HG03025 (cell line): ENCODE measurements around the gene SHD.
A peak's percentile ranks its signal among the peaks of the same experiment; 100 is the strongest.
"Not testable (repeated sequence)": the region's sequence is repeated elsewhere in the genome, so short reads cannot be mapped to it uniquely, and the experiment has no call there.

Source experiments
- ATAC-seq: cut with Tn5 transposase; IDR thresholded peaks from one replicate; pipeline ENCODE4 v1.9.1; 2021; ENCODE audit warnings: mild to moderate bottlenecking, moderate library complexity; ENCODE audit not compliant: unreplicated experiment, low FRiP score

SHD gene

GRCh38 chr19:4278419-4279266 lies at the start of gene SHD:
Gene SHD, plus strand, starts transcription at chr19:4279266. Its CDS starts 798 bp downstream, at chr19:4280064.
- no peak for ATAC-seq

GRCh38 chr19:4230237-4230636 lies 48.8 kb upstream of the SHD start:
- not testable (repeated sequence) for ATAC-seq

DNA sequence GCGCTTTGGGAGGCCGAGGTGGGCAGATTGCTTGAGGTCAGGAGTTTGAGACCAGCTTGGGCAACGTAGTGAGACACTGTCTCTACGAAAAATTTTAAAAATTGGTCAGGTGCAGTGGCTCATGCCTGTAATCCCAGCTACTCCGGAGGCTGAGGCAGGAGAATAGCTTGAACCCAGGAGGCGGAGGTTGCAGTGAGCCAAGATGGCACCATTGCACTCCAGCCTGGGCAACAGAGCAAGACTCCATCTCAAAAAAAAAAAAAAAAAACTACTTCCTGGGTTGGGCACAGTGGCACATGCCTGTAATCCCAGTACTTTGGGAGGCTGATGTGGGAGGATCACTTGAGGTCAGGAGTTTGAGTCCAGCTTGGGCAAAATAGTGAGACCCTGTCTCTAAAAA lies 47.5 kb upstream of the SHD start:
- ATAC-seq = not testable (repeated sequence)

DNA sequence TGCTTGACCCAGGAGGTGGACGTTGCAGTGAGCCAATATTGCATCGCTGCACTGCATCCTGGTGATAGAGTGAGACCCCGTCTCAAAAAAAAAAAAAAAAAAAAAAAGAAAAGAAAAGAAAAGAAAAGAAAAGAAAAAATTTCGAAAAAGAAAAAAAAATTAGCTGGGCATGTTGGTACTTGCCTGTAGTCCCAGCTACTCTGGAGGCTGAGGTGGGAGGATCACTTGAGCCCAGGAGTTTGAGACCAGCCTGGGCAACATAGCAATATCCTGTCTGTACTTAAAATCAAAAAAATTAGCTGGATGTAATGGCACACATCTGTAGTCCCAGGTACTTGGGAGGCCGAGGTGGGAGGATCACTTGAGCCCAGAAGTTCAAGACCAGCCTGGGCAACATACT lies 46.9 kb upstream of the SHD start:
- not testable (repeated sequence) for ATAC-seq

DNA sequence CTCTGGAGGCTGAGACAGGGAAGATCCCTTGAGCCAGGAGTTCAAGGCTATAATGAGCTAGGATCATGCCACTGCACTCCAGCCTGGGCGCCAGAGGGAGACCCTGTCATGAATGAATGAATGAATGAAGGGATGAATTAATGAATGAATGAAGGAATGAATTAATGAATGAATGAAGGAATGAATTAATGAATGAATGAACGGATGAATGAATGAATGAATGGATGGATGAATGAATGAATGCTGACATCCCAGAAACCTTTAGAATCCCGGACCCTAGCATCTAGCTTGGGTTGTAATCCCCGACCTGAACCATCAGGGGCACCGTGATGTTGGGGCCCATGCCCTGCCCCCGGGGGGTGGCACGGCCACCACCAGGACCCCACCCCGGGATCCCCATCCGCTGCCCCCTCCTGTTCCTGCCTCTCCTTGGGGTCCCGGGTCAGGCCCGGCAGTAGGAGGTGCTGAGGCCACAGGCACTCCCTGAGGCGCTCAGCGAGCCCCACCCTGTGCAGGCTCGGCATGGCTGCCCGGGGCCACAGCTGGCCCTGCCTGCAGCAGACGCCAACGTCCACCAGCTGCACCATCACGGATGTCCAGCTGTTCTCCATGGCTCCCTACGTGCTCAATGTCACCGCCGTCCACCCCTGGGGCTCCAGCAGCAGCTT lies 46.3 kb upstream of the SHD start:
- no peak for ATAC-seq

- no peak for ATAC-seq
Measured at GRCh38 chr19:4233282-4233853, 45.7 kb upstream of the SHD start.

GRCh38 chr19:4234142-4234861 lies 44.8 kb upstream of the SHD start:
- ATAC-seq = no peak

DNA sequence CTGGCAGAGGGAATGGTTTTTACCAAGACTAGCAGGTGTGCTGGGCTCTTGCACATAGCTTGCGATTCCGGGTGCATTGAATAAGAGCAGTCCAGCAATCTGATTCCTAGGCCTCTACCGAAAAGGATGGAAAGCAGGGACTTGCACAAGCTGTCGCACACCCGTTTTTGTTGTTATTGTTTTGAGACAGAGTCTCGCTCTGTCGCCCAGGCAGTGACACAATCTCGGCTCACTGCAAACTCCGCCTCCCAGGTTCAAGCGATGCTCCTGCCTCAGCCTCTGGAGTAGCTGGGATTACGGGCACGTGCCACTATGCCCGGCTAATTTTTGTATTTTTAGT lies 44.2 kb upstream of the SHD start:
- ATAC-seq = no peak

- not testable (repeated sequence) for ATAC-seq
Measured at GRCh38 chr19:4237510-4237909, 41.6 kb upstream of the SHD start.

- no peak for ATAC-seq
Measured at GRCh38 chr19:4238831-4239230, 40.2 kb upstream of the SHD start.

- no peak for ATAC-seq
Measured at GRCh38 chr19:4241824-4242430, 37.1 kb upstream of the SHD start.

DNA sequence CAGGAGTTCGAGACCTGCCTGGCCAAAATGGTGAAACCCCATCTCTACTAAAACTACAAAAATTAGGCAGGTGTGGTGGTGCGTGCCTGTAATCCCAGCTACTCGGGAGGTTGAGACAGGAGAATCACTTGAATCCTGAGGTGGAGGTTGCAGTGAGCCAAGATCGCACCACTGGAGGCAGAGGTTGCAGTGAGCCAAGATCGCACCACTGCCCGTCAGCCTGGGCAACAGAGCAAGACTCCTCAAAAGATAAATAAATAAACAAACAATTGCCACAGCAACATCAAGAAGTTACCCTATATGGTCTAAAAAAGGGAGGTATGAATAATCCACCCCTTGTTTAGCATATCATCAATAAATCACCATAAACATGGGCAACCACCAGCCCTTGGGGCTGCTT lies 33.1 kb upstream of the SHD start:
- not testable (repeated sequence) for ATAC-seq

DNA sequence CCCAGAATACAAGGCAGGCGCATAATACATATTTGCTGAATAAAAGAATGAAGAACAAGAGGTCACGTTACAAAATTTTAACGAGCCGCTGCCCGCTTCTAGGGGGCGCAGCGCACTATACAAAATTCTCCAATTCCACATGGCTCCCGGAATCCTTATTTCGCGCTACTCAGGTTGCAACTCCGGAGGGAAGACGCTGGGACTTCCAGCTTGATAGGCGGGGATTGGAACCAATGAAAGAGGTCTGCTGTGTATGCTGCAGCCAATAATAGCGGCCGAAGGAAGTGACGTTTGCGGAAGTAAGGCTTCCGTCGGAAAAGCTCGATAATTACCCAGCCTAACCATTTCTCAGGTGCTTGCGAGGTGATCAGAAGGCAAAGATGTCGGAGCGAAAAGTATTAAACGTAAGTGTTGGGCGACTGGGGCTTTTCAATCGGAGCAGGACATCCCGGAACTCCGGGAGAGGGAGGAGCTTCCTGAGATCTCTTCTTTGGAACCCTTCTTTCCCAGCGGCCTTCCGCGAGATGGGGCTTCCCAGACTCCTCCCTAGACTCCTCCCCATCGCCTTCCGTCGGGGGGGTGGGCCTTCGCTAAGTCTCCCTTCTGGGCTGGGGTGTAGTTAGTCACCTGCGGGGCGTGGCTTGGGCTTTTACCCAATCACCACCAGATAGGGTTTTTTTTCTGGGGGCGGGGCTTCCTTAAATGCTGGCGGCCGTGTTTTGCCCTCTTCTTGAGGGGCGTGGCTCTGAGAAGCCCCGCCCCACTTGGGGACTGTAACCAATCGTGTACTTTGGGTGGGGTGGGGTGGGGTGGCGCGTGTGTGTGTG lies 32.1 kb upstream of the SHD start, which contains the start of gene YJU2:
YJU2 (plus strand) TSS at position 314 of the 827 bp plus-strand sequence; CDS start at position 381, 67 bp downstream.
- ATAC-seq = peak; percentile 83

- ATAC-seq = no peak
Measured at GRCh38 chr19:4256563-4256962, 22.5 kb upstream of the SHD start.

- ATAC-seq = no peak
Measured at GRCh38 chr19:4257025-4257424, 22.0 kb upstream of the SHD start.

DNA sequence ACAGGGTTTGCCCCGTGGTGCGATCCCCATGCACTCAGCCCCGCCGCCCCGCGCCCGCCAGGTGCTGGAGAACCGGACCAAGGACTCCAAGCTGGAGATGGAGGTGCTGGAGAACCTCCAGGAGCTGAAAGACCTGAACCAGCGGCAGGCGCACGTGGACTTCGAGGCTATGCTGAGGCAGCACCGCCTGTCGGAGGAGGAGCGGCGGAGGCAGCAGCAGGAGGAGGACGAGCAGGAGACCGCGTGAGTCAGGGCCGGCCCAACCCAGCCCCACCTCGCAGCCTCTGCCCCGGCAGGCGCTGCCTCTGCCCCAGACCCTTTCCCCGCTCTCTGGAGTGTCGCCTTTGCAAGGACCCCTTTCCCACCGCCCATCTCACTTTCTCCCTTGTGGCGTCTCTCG lies 20.9 kb upstream of the SHD start:
- no peak for ATAC-seq

GRCh38 chr19:4260613-4261191 lies 18.4 kb upstream of the SHD start:
- ATAC-seq = no peak

DNA sequence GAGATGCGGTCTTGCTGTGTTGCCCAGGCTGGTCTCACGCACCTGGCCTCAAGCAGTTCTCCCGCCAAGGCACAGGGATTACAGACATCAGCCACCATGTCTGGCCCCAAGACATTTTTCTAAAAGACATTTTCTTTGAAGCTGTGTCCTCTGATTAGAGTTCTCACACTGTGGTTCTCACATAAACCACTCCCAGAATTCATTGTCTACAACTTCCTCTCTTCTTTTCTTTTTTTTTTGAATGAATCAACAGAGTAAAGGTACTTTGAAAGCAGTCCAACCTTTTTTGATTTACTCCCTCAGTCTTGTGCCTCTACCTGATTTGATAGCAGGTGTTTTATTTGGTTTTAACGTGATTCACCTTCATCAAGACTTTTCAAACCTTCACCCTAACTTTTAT lies 14.3 kb upstream of the SHD start:
- ATAC-seq = no peak

DNA sequence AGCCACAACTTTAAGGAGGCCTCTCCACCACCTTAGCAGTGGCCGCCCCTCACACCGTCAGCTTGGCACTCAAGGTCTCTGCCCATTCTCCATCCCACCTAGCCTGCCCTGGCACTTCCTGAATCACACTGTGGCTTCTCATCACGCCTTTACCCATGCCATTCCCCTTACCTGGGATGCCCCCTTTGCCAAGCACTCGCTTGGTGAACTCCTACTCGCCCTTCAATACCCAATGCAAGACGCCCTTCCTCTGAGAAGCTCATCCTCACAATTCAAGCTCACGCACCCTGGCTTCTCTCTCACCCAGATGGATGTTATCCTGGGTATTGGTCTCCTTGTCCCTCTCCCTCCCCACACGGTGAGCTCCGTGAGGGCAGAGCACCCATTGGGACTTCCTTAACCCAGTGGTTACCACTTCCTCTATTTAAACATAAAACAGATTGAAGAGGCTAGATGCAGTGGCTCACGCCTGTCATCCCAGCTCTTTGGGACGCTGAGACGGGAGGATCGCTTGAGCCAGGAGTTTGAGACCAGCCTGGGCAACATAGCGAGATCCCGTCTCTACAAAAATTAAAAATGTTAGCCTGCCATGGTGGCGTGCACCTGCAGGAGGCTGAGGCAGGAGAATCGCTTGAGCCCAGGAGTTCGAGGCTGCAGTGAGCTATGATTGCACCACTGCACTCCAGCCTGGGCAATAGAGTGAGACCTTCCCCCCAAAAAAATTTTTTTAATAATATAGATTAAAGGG lies 12.6 kb upstream of the SHD start:
- ATAC-seq = no peak
